GM23338 (cell line): ENCODE measurements around the gene ARHGDIA. TPM values are rescaled to one million over a fixed set of nuclear protein-coding genes. Genes with fewer than 3 reads are reported as not detected.

Experiments
- ATAC-seq: fragments of 200-7000 bp; cut with Tn5 transposase; 3 replicates; pipeline ENCODE4 v1.9.1; 2020
- DNase-seq: peaks from one replicate; pipeline ENCODE4 v3.0.0-alpha.2; 2015; ENCODE audit warnings: low spot score
- H2AFZ ChIP-seq: fragments of 200-600 bp; sonication (generic); 2 replicates; pipeline ENCODE4 v1.8.0; 2016; ENCODE audit warnings: antibody characterized with exemption, mild to moderate bottlenecking, moderate library complexity
- H3F3A ChIP-seq: fragments of 200-600 bp; sonication (generic); replicated peaks from 2 replicates; pipeline ENCODE4 v1.8.0; 2017; ENCODE audit warnings: antibody characterized with exemption, mixed run types, low read depth
- H3K27ac ChIP-seq: fragments of 200-600 bp; sonication (generic); 2 replicates; pipeline ENCODE4 v1.6.1; 2016; ENCODE audit warnings: low read depth
- H3K27me3 ChIP-seq: fragments of 200-600 bp; sonication (generic); 2 replicates; pipeline ENCODE4 v1.8.0; 2016; ENCODE audit warnings: mild to moderate bottlenecking, mixed run types, moderate library complexity; ENCODE audit not compliant: insufficient read depth
- H3K36me3 ChIP-seq: fragments of 200-600 bp; sonication (generic); 2 replicates; pipeline ENCODE4 v1.8.0; 2016; ENCODE audit warnings: mild to moderate bottlenecking; ENCODE audit not compliant: insufficient read depth
- H3K4me1 ChIP-seq: fragments of 200-600 bp; sonication (generic); 2 replicates; pipeline ENCODE4 v1.8.0; 2016; ENCODE audit warnings: mild to moderate bottlenecking, moderate library complexity; ENCODE audit not compliant: insufficient read depth
- H3K4me2 ChIP-seq: fragments of 200-600 bp; sonication (generic); 2 replicates; pipeline ENCODE4 v1.7.1; 2017; ENCODE audit warnings: mixed run types
- H3K4me3 ChIP-seq: fragments of 200-600 bp; sonication (generic); 2 replicates; pipeline ENCODE4 v1.6.1; 2016; ENCODE audit warnings: mixed run types
- H3K79me2 ChIP-seq: fragments of 200-600 bp; sonication (generic); replicated peaks from 2 replicates; pipeline ENCODE4 v1.8.0; 2017; ENCODE audit warnings: mild to moderate bottlenecking; ENCODE audit not compliant: insufficient read depth
- H3K9me2 ChIP-seq: fragments of 200-600 bp; sonication (generic); 2 replicates; pipeline ENCODE4 v1.8.0; 2017; ENCODE audit not compliant: insufficient read depth
- H4K20me1 ChIP-seq: fragments of 200-600 bp; sonication (generic); replicated peaks from 2 replicates; pipeline ENCODE4 v1.8.0; 2017; ENCODE audit warnings: mild to moderate bottlenecking; ENCODE audit not compliant: insufficient read depth
- H3K27ac Mint-ChIP-seq: 2 replicates; pipeline ENCODE4 v1.8.0; 2020; ENCODE audit warnings: inconsistent platforms, mild to moderate bottlenecking, moderate library complexity, mixed read lengths
- H3K27me3 Mint-ChIP-seq: 3 replicates; pipeline ENCODE4 v1.8.0; 2022; ENCODE audit warnings: low read depth, mild to moderate bottlenecking, moderate library complexity, mixed read lengths, inconsistent platforms; ENCODE audit not compliant: insufficient read depth, poor library complexity
- H3K36me3 Mint-ChIP-seq: 3 replicates; pipeline ENCODE4 v1.8.0; 2021; ENCODE audit warnings: low read depth, mild to moderate bottlenecking, inconsistent platforms, moderate library complexity, mixed read lengths
- H3K4me1 Mint-ChIP-seq: 3 replicates; pipeline ENCODE4 v1.8.0; 2020; ENCODE audit warnings: mild to moderate bottlenecking, inconsistent platforms, mixed read lengths
- H3K4me3 Mint-ChIP-seq: 3 replicates; pipeline ENCODE4 v1.8.0; 2021; ENCODE audit warnings: moderate library complexity, mild to moderate bottlenecking, inconsistent platforms, mixed read lengths
- H3K9me3 Mint-ChIP-seq: 3 replicates; pipeline ENCODE4 v1.8.0; 2020; ENCODE audit warnings: moderate library complexity, mild to moderate bottlenecking, inconsistent platforms, mixed read lengths
- EZH2phosphoT487 ChIP-seq: fragments of 200-600 bp; sonication (generic); IDR thresholded peaks from one replicate; pipeline ENCODE4 v1.8.1; 2018; ENCODE audit warnings: antibody characterized with exemption; ENCODE audit not compliant: unreplicated experiment
- JUNB ChIP-seq: IDR thresholded peaks from one replicate; pipeline ENCODE4 v1.6.1; 2016; ENCODE audit warnings: antibody characterized with exemption; ENCODE audit not compliant: unreplicated experiment
- NANOG ChIP-seq: IDR thresholded peaks from 2 replicates; pipeline ENCODE4 v1.6.1; 2016; ENCODE audit warnings: antibody characterized with exemption, borderline replicate concordance
- POLR2AphosphoS5 ChIP-seq: IDR thresholded peaks from 2 replicates; pipeline ENCODE4 v1.6.1; 2016; ENCODE audit warnings: antibody characterized with exemption, low read depth
- ZNF114 ChIP-seq: fragments of 250-450 bp; sonication (Bioruptor Pico); IDR thresholded peaks from 2 replicates; pipeline ENCODE4 v1.5.0; 2020; ENCODE audit warnings: mild to moderate bottlenecking, moderate library complexity
- ZNF331 ChIP-seq: fragments of 250-450 bp; sonication (Bioruptor Pico); IDR thresholded peaks from 2 replicates; pipeline ENCODE4 v1.5.0; 2020; ENCODE audit warnings: low read depth, mild to moderate bottlenecking, moderate library complexity
- polyA plus RNA-seq: library from polyadenylated mRNA; unstranded; fragments of >200 nt; fragmentation: Nextera tagmentation; extraction: Ambion mirVana; gene quantifications from 2 replicates; pipeline ENCODE4 v1.2.1, GENCODE V29; 2016
- total RNA-seq: library from RNA; depleted of rRNA; stranded (reverse); fragments of >200 nt; shearing (Covaris generic); gene quantifications from 2 replicates; pipeline ENCODE4 v1.2.3, GENCODE V29; 2014
- TF ChIP-seq, protein P1 (sequence below): fragments of 250-450 bp; sonication (Bioruptor Pico); IDR thresholded peaks from 2 replicates; pipeline ENCODE4 v1.5.0; 2020; ENCODE audit warnings: mild to moderate bottlenecking, moderate library complexity
- TF ChIP-seq, protein P2 (sequence below): IDR thresholded peaks from 2 replicates; pipeline ENCODE4 v1.6.1; 2016; ENCODE audit warnings: antibody characterized with exemption
- TF ChIP-seq, protein P3 (sequence below): IDR thresholded peaks from one replicate; pipeline ENCODE4 v1.6.1; 2018; ENCODE audit warnings: antibody characterized with exemption; ENCODE audit not compliant: unreplicated experiment
- TF ChIP-seq, protein P4 (sequence below), 2 experiments: fragments of 200-600 bp in 1 of 2; sonication (generic) in 1 of 2; conservative IDR thresholded peaks; 2 replicates each; pipeline versions ENCODE4 v1.5.1 to v1.6.1; 2016 to 2017; ENCODE audit warnings: antibody characterized with exemption in 2 of 2, low read depth in 2 of 2, mild to moderate bottlenecking in 2 of 2, moderate library complexity in 1 of 2

ARHGDIA gene
- total and polyA plus RNA-seq, 2 experiments from 2014 or later = 125 to 140 TPM

DNA sequence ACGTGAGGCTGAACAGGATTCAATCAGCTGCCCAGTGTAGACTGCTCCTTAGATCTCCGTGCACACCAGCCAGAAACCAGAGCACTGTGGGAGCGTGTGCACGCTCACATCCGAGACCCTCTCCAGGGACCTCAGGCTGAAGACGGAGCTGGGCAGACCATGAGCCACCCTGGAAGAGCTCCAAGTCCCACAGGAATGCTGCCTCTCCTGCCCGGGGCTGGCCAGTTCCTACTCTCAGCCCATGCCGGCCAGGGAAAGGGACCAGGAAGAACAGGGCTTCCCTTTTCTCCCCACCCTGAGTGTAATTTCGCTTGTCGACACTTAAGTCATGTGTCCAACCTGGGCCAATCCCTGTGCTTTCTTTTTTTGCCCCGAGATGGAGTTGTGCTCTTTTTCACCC is 13.4 kb upstream of the ARHGDIA start:
- Mint-ChIP-seq H3K4me3 (no peak overlapping the region), H3K9me3 (no peaks in the 10 kb centered on the region)
- 0 out of 3 replicates have a peak, but pooled peaks have one; percentile 13 for ATAC-seq

DNA sequence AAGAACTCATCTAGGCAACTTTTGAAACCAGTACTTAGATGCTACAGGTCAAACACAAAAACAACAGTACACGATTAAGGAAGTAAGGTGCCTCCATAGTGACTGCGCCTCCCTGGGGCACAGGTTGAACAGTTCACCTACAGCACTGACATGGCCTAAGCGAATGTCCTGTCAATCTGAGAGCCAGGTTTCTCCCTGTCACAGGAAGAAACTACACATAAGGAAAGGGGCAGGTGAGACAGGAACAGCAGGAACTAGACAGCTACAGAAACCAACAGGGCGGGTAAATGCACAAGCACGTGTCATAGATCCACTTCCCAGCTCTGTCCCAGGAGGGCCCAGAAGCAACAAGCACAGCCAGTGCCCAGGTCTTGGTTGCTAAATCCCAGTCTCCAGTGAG is 8.0 kb upstream of the ARHGDIA start:
- no peaks in the 10 kb centered on the region for H3K4me1 Mint-ChIP-seq
- H3K9me3 Mint-ChIP-seq = no peaks in the 10 kb centered on the region
- no peak for DNase-seq
- Histone ChIP-seq H3K9me2 (no peaks in the 10 kb centered on the region), H4K20me1 (peaks cover 4% of the 10 kb centered on the region), H3K4me2 (no peak overlapping the region), H3K79me2 (no peaks in the 10 kb centered on the region), H2AFZ (no peak overlapping the region), H3K27ac (0 out of 2 replicates have a peak overlapping the region, but pooled peaks have one; percentile 32), H3K4me1 (no peaks in the 10 kb centered on the region), H3K4me3 (no peak overlapping the region), H3K27me3 (no peaks in the 10 kb centered on the region), H3F3A (no peaks in the 10 kb centered on the region), H3K36me3 (peaks cover 9% of the 10 kb centered on the region; the same call in 1 of the 2 replicates)
- H3K4me3 Mint-ChIP-seq = peak overlapping the region; percentile 23; the same call in 1 of the 3 replicates
- H3K27ac Mint-ChIP-seq = no peak overlapping the region
- peaks cover 55% of the 10 kb centered on the region for H3K36me3 Mint-ChIP-seq
- peaks cover 13% of the 10 kb centered on the region for H3K27me3 Mint-ChIP-seq
- no peak for ATAC-seq
- no peak for TF ChIP-seq EZH2phosphoT487
- TF ChIP-seq, protein P1, sequence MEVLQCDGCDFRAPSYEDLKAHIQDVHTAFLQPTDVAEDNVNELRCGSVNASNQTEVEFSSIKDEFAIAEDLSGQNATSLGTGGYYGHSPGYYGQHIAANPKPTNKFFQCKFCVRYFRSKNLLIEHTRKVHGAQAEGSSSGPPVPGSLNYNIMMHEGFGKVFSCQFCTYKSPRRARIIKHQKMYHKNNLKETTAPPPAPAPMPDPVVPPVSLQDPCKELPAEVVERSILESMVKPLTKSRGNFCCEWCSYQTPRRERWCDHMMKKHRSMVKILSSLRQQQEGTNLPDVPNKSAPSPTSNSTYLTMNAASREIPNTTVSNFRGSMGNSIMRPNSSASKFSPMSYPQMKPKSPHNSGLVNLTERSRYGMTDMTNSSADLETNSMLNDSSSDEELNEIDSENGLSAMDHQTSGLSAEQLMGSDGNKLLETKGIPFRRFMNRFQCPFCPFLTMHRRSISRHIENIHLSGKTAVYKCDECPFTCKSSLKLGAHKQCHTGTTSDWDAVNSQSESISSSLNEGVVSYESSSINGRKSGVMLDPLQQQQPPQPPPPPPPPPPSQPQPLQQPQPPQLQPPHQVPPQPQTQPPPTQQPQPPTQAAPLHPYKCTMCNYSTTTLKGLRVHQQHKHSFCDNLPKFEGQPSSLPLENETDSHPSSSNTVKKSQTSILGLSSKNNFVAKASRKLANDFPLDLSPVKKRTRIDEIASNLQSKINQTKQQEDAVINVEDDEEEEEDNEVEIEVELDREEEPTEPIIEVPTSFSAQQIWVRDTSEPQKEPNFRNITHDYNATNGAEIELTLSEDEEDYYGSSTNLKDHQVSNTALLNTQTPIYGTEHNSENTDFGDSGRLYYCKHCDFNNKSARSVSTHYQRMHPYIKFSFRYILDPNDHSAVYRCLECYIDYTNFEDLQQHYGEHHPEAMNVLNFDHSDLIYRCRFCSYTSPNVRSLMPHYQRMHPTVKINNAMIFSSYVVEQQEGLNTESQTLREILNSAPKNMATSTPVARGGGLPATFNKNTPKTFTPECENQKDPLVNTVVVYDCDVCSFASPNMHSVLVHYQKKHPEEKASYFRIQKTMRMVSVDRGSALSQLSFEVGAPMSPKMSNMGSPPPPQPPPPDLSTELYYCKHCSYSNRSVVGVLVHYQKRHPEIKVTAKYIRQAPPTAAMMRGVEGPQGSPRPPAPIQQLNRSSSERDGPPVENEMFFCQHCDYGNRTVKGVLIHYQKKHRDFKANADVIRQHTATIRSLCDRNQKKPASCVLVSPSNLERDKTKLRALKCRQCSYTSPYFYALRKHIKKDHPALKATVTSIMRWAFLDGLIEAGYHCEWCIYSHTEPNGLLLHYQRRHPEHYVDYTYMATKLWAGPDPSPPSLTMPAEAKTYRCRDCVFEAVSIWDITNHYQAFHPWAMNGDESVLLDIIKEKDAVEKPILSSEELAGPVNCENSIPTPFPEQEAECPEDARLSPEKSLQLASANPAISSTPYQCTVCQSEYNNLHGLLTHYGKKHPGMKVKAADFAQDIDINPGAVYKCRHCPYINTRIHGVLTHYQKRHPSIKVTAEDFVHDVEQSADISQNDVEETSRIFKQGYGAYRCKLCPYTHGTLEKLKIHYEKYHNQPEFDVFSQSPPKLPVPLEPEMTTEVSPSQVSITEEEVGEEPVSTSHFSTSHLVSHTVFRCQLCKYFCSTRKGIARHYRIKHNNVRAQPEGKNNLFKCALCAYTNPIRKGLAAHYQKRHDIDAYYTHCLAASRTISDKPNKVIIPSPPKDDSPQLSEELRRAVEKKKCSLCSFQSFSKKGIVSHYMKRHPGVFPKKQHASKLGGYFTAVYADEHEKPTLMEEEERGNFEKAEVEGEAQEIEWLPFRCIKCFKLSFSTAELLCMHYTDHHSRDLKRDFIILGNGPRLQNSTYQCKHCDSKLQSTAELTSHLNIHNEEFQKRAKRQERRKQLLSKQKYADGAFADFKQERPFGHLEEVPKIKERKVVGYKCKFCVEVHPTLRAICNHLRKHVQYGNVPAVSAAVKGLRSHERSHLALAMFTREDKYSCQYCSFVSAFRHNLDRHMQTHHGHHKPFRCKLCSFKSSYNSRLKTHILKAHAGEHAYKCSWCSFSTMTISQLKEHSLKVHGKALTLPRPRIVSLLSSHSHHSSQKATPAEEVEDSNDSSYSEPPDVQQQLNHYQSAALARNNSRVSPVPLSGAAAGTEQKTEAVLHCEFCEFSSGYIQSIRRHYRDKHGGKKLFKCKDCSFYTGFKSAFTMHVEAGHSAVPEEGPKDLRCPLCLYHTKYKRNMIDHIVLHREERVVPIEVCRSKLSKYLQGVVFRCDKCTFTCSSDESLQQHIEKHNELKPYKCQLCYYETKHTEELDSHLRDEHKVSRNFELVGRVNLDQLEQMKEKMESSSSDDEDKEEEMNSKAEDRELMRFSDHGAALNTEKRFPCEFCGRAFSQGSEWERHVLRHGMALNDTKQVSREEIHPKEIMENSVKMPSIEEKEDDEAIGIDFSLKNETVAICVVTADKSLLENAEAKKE = no peak
- TF ChIP-seq, protein P2, sequence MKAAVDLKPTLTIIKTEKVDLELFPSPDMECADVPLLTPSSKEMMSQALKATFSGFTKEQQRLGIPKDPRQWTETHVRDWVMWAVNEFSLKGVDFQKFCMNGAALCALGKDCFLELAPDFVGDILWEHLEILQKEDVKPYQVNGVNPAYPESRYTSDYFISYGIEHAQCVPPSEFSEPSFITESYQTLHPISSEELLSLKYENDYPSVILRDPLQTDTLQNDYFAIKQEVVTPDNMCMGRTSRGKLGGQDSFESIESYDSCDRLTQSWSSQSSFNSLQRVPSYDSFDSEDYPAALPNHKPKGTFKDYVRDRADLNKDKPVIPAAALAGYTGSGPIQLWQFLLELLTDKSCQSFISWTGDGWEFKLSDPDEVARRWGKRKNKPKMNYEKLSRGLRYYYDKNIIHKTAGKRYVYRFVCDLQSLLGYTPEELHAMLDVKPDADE = no peak
- TF ChIP-seq, protein P3, sequence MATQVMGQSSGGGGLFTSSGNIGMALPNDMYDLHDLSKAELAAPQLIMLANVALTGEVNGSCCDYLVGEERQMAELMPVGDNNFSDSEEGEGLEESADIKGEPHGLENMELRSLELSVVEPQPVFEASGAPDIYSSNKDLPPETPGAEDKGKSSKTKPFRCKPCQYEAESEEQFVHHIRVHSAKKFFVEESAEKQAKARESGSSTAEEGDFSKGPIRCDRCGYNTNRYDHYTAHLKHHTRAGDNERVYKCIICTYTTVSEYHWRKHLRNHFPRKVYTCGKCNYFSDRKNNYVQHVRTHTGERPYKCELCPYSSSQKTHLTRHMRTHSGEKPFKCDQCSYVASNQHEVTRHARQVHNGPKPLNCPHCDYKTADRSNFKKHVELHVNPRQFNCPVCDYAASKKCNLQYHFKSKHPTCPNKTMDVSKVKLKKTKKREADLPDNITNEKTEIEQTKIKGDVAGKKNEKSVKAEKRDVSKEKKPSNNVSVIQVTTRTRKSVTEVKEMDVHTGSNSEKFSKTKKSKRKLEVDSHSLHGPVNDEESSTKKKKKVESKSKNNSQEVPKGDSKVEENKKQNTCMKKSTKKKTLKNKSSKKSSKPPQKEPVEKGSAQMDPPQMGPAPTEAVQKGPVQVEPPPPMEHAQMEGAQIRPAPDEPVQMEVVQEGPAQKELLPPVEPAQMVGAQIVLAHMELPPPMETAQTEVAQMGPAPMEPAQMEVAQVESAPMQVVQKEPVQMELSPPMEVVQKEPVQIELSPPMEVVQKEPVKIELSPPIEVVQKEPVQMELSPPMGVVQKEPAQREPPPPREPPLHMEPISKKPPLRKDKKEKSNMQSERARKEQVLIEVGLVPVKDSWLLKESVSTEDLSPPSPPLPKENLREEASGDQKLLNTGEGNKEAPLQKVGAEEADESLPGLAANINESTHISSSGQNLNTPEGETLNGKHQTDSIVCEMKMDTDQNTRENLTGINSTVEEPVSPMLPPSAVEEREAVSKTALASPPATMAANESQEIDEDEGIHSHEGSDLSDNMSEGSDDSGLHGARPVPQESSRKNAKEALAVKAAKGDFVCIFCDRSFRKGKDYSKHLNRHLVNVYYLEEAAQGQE = no peak
- no peak for TF ChIP-seq ZNF114 (CRISPR knock-in tag)
- TF ChIP-seq, protein P4, sequence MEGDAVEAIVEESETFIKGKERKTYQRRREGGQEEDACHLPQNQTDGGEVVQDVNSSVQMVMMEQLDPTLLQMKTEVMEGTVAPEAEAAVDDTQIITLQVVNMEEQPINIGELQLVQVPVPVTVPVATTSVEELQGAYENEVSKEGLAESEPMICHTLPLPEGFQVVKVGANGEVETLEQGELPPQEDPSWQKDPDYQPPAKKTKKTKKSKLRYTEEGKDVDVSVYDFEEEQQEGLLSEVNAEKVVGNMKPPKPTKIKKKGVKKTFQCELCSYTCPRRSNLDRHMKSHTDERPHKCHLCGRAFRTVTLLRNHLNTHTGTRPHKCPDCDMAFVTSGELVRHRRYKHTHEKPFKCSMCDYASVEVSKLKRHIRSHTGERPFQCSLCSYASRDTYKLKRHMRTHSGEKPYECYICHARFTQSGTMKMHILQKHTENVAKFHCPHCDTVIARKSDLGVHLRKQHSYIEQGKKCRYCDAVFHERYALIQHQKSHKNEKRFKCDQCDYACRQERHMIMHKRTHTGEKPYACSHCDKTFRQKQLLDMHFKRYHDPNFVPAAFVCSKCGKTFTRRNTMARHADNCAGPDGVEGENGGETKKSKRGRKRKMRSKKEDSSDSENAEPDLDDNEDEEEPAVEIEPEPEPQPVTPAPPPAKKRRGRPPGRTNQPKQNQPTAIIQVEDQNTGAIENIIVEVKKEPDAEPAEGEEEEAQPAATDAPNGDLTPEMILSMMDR (conservative IDR thresholded peaks at IDR 0.05; ENCODE audit: low read depth in 2 of 2) = no peak
- TF ChIP-seq JUNB = no peak
- no peak for TF ChIP-seq POLR2AphosphoS5
- TF ChIP-seq NANOG = no peak

More for the DNA sequence above, 13.4 kb upstream of the ARHGDIA start:
- H3K4me1 Mint-ChIP-seq = no peaks in the 10 kb centered on the region; the same call in 2 of the 3 replicates
- Histone ChIP-seq H3K4me2 (no peak overlapping the region), H4K20me1 (peaks cover 18% of the 10 kb centered on the region), H3K9me2 (no peaks in the 10 kb centered on the region), H3K27ac (no peak overlapping the region), H3F3A (peaks cover 11% of the 10 kb centered on the region), H3K36me3 (peaks cover 27% of the 10 kb centered on the region), H3K27me3 (no peaks in the 10 kb centered on the region), H2AFZ (no peak overlapping the region), H3K4me1 (no peaks in the 10 kb centered on the region), H3K79me2 (peaks cover 25% of the 10 kb centered on the region), H3K4me3 (no peak overlapping the region)
- no peak overlapping the region for H3K27ac Mint-ChIP-seq
- no peak for TF ChIP-seq ZNF331 (CRISPR knock-in tag)
- no peak for TF ChIP-seq JUNB
- H3K36me3 Mint-ChIP-seq = peaks cover 88% of the 10 kb centered on the region
- no peak for DNase-seq
- H3K27me3 Mint-ChIP-seq = peaks cover 22% of the 10 kb centered on the region
